Neural cell (in vitro differentiated cells): ENCODE measurements around the gene ACOT13.

Experiments
- CTCF ChIP-seq: fragments of 450-650 bp; IDR thresholded peaks from 2 replicates; pipeline ENCODE4 v1.5.1; 2014; ENCODE audit warnings: antibody characterized with exemption, mild to moderate bottlenecking, moderate library complexity; ENCODE audit not compliant: poor library complexity, severe bottlenecking
- EP300 ChIP-seq: fragments of 450-650 bp; conservative IDR thresholded peaks from 2 replicates; pipeline ENCODE4 v1.6.1; 2014; ENCODE audit warnings: antibody characterized with exemption, mild to moderate bottlenecking, moderate library complexity; ENCODE audit not compliant: poor library complexity, severe bottlenecking
- EZH2 ChIP-seq: fragments of 200-600, 300-800 bp; shearing (Covaris generic), sonication (generic); IDR thresholded peaks from 2 replicates; pipeline ENCODE4 v1.6.1; 2014; ENCODE audit warnings: antibody characterized with exemption, low read length, borderline replicate concordance, mild to moderate bottlenecking; ENCODE audit not compliant: insufficient read depth, poor library complexity, severe bottlenecking
- RAD21 ChIP-seq: fragments of 450-650 bp; conservative IDR thresholded peaks from 2 replicates; pipeline ENCODE4 v1.6.1; 2014; ENCODE audit warnings: antibody characterized with exemption, mild to moderate bottlenecking, moderate library complexity

GRCh38 chr6:24644377-24644776, 22.5 kb upstream of the ACOT13 start:
- TF ChIP-seq CTCF (no peak), EZH2 (no peak), RAD21 (no peak), EP300 (no peak)
